ENCODE measurements around the gene SLC6A1.

The SLC6A1 gene

GRCh38 chr3:11062704-11063103 is 70.2 kb downstream of the SLC6A1 start:
- no peak for TF ChIP-seq GATA3 (IDR thresholded peaks at IDR 0.05; ENCODE audit: low read depth, low read length)
- no peak for TF ChIP-seq GATA2 (IDR thresholded peaks at IDR 0.05; ENCODE audit: low read depth, low read length)

- no peak for TF ChIP-seq GATA3 (IDR thresholded peaks at IDR 0.05; ENCODE audit: low read depth, low read length)
- TF ChIP-seq GATA2 (IDR thresholded peaks at IDR 0.05; ENCODE audit: low read depth, low read length) = no peak
These were observed 78.7 kb downstream of the SLC6A1 start for GRCh38 chr3:11071096-11071755.

GRCh38 chr3:11072631-11073030 is 80.1 kb downstream of the SLC6A1 start:
- no peak for TF ChIP-seq GATA2 (IDR thresholded peaks at IDR 0.05; ENCODE audit: low read depth, low read length)
- no peak for TF ChIP-seq GATA3 (IDR thresholded peaks at IDR 0.05; ENCODE audit: low read depth, low read length)

GRCh38 chr3:11074011-11074410 is 81.5 kb downstream of the SLC6A1 start:
- TF ChIP-seq GATA3 (IDR thresholded peaks at IDR 0.05; ENCODE audit: low read depth, low read length) (no peak), GATA2 (IDR thresholded peaks at IDR 0.05; ENCODE audit: low read depth, low read length) (no peak)

GRCh38 chr3:11074451-11074850 is 81.9 kb downstream of the SLC6A1 start:
- TF ChIP-seq GATA3 (IDR thresholded peaks at IDR 0.05; ENCODE audit: low read depth, low read length) (no peak), GATA2 (IDR thresholded peaks at IDR 0.05; ENCODE audit: low read depth, low read length) (no peak)

GRCh38 chr3:11076711-11077110 is 84.2 kb downstream of the SLC6A1 start:
- TF ChIP-seq GATA3 (IDR thresholded peaks at IDR 0.05; ENCODE audit: low read depth, low read length) = no peak
- TF ChIP-seq GATA2 (IDR thresholded peaks at IDR 0.05; ENCODE audit: low read depth, low read length) = no peak

GRCh38 chr3:11077466-11077865 is 84.9 kb downstream of the SLC6A1 start:
- TF ChIP-seq GATA3 (IDR thresholded peaks at IDR 0.05; ENCODE audit: low read depth, low read length) (no peak), GATA2 (IDR thresholded peaks at IDR 0.05; ENCODE audit: low read depth, low read length) (no peak)

- TF ChIP-seq GATA3 (IDR thresholded peaks at IDR 0.05; ENCODE audit: low read depth, low read length) = no peak
- TF ChIP-seq GATA2 (IDR thresholded peaks at IDR 0.05; ENCODE audit: low read depth, low read length) = no peak
These were observed 86.4 kb downstream of the SLC6A1 start for GRCh38 chr3:11078826-11079515.

- no peak for TF ChIP-seq GATA3 (IDR thresholded peaks at IDR 0.05; ENCODE audit: low read depth, low read length)
- no peak for TF ChIP-seq GATA2 (IDR thresholded peaks at IDR 0.05; ENCODE audit: low read depth, low read length)
These were observed 87.9 kb downstream of the SLC6A1 start for GRCh38 chr3:11080492-11080891.

- TF ChIP-seq GATA2 (IDR thresholded peaks at IDR 0.05; ENCODE audit: low read depth, low read length) (no peak), GATA3 (IDR thresholded peaks at IDR 0.05; ENCODE audit: low read depth, low read length) (no peak)
These were observed 91.5 kb downstream of the SLC6A1 start for GRCh38 chr3:11084098-11084497.

- TF ChIP-seq GATA3 (IDR thresholded peaks at IDR 0.05; ENCODE audit: low read depth, low read length) = no peak
- TF ChIP-seq GATA2 (IDR thresholded peaks at IDR 0.05; ENCODE audit: low read depth, low read length) = no peak
These were observed 92.1 kb downstream of the SLC6A1 start for GRCh38 chr3:11084677-11085076.

- TF ChIP-seq GATA3 (IDR thresholded peaks at IDR 0.05; ENCODE audit: low read depth, low read length) = no peak
These were observed 92.7 kb downstream of the SLC6A1 start for GRCh38 chr3:11085093-11085840.

GRCh38 chr3:11086856-11087255 is 94.3 kb downstream of the SLC6A1 start:
- no peak for TF ChIP-seq GATA2 (IDR thresholded peaks at IDR 0.05; ENCODE audit: low read depth, low read length)
- no peak for TF ChIP-seq GATA3 (IDR thresholded peaks at IDR 0.05; ENCODE audit: low read depth, low read length)

- no peak for TF ChIP-seq GATA3 (IDR thresholded peaks at IDR 0.05; ENCODE audit: low read depth, low read length)
- TF ChIP-seq GATA2 (IDR thresholded peaks at IDR 0.05; ENCODE audit: low read depth, low read length) = no peak
These were observed 95.5 kb downstream of the SLC6A1 start for GRCh38 chr3:11088066-11088465.

- TF ChIP-seq GATA2 (IDR thresholded peaks at IDR 0.05; ENCODE audit: low read depth, low read length) = no peak
- TF ChIP-seq GATA3 (IDR thresholded peaks at IDR 0.05; ENCODE audit: low read depth, low read length) = no peak
These were observed 96.3 kb downstream of the SLC6A1 start for GRCh38 chr3:11088831-11089230.
